ENCODE measurements around the gene ANO9. TPM values are rescaled to one million over a fixed set of nuclear protein-coding genes. Genes with fewer than 3 reads are reported as not detected.

Gene ANO9
- total RNA-seq: 10 to 100 TPM; 15.6 to 26.4 TPM

GRCh38 chr11:441418-442274, at the start of gene ANO9:
Gene ANO9, minus strand, starts transcription at chr11:442011. Its CDS starts 85 bp downstream, at chr11:441926.
- Histone ChIP-seq H3K36me3 (replicated peaks in 1 of 2; ENCODE audit: insufficient read depth in 1 of 2, low read depth in 2 of 2) (no peaks in the 10 kb centered on the region), H3K27me3 (no peaks in the 10 kb centered on the region), H3K4me3 (peak within 1 kb of the TSS; percentile 9 to 49), H3K27ac (peak within 1 kb of the TSS in 3 of 4 donors; percentile 17 to 32 (median 24)), H3K9me3 (no peaks in the 10 kb centered on the region), H3K4me1 (peaks cover 20% of the 10 kb centered on the region)
- DNase-seq: peak; percentile 75 to 83 (median 82)
- 0 to 11% methylated on average over 2 to 35 of the region's 35 CpGs for WGBS, 2 donors
- ATAC-seq: peak; percentile 80
- intact Hi-C loops (cut with DNase I): no loop called here
- TF ChIP-seq CTCF (IDR thresholded peaks at IDR 0.05): no peak
- peak in 2 of 3 donors; percentile 24 to 31 for TF ChIP-seq POLR2A (IDR thresholded peaks at IDR 0.05)

GRCh38 chr11:491358-491757, 49.5 kb upstream of the ANO9 start:
- Histone ChIP-seq H3K36me3 (replicated peaks in 1 of 2; ENCODE audit: insufficient read depth in 1 of 2, low read depth in 2 of 2) (peaks cover 0 to 11% of the 10 kb centered on the region in 2 donors), H3K9me3 (no peaks in the 10 kb centered on the region), H3K4me1 (no peaks in the 10 kb centered on the region), H3K27me3 (no peaks in the 10 kb centered on the region), H3K27ac (no peak overlapping the region), H3K4me3 (no peak overlapping the region)
- intact Hi-C loops (cut with DNase I): no loop called here
- WGBS, 2 donors: 68 to 86% methylated on average over 3 to 5 of the region's 7 CpGs
- DNase-seq: no peak
- ATAC-seq: no peak
- TF ChIP-seq CTCF (IDR thresholded peaks at IDR 0.05) (no peak), POLR2A (IDR thresholded peaks at IDR 0.05) (no peak)

- DNase-seq: no peak
- Histone ChIP-seq H3K27me3 (no peaks in the 10 kb centered on the region), H3K4me1 (no peaks in the 10 kb centered on the region), H3K36me3 (replicated peaks in 1 of 2; ENCODE audit: insufficient read depth in 1 of 2, low read depth in 2 of 2) (peaks cover 0 to 11% of the 10 kb centered on the region in 2 donors), H3K4me3 (no peak overlapping the region), H3K9me3 (no peaks in the 10 kb centered on the region), H3K27ac (no peak overlapping the region)
- no peak for ATAC-seq
- intact Hi-C loops (cut with DNase I): no loop called here
- TF ChIP-seq POLR2A (IDR thresholded peaks at IDR 0.05) (no peak), CTCF (IDR thresholded peaks at IDR 0.05) (no peak)
- WGBS, 2 donors: 92 to 93% methylated on average over 7 to 15 of the region's 15 CpGs
Observed at GRCh38 chr11:490930-491260, 49.1 kb upstream of the ANO9 start.

GRCh38 chr11:490186-490929, 48.5 kb upstream of the ANO9 start:
- no peak overlapping the region for H3K4me3 ChIP-seq
- no peaks in the 10 kb centered on the region for H3K27me3 ChIP-seq
- H3K27ac ChIP-seq: no peak overlapping the region
- WGBS, 2 donors: 87 to 90% methylated on average over 22 to 29 of the region's 38 CpGs
- ATAC-seq (no peak), DNase-seq (no peak)
- H3K9me3 ChIP-seq: no peaks in the 10 kb centered on the region
- H3K36me3 ChIP-seq (replicated peaks in 1 of 2; ENCODE audit: insufficient read depth in 1 of 2, low read depth in 2 of 2): peaks cover 0 to 11% of the 10 kb centered on the region in 2 donors
- no peaks in the 10 kb centered on the region for H3K4me1 ChIP-seq
- TF ChIP-seq CTCF (IDR thresholded peaks at IDR 0.05) (no peak), POLR2A (IDR thresholded peaks at IDR 0.05) (no peak)
- intact Hi-C loops (cut with DNase I): no loop called here
